ENCODE results near the gene PLAGL2. TPM values are rescaled to one million over a fixed set of nuclear protein-coding genes. Genes with fewer than 3 reads are reported as not detected.
"Not testable (repeated sequence)": the region's sequence is repeated elsewhere in the genome, so short reads cannot be mapped to it uniquely, and the experiment has no call there.

PLAGL2 gene
- total RNA-seq, 2 experiments from 2014 or later = 15.6 to 16.9 TPM

- ChIA-PET POLR2A (no interaction called here), CTCF (no interaction called here)
- no peaks in the 10 kb centered on the region for H3K4me1 ChIP-seq (ENCODE audit: insufficient read depth, low read length)
- DNase-seq (no peak), ATAC-seq (ENCODE audit: poor library complexity) (no peak)
- no peaks in the 10 kb centered on the region for H3K36me3 ChIP-seq (ENCODE audit: insufficient read depth, low read length)
- H3K27me3 Mint-ChIP-seq = no peaks in the 10 kb centered on the region
- no peaks in the 10 kb centered on the region for H3K9me3 ChIP-seq (ENCODE audit: control insufficient read depth in 1 of 2, insufficient read depth in 1 of 2, low read length in 2 of 2)
- no peaks in the 10 kb centered on the region for H3K9me3 Mint-ChIP-seq
- H3K36me3 Mint-ChIP-seq (ENCODE audit: low read depth) = no peaks in the 10 kb centered on the region
- no peak overlapping the region for H3K4me3 Mint-ChIP-seq
- no peak overlapping the region for H3K4me3 ChIP-seq (ENCODE audit: low read length)
- H3K27ac ChIP-seq (ENCODE audit: low read depth in 1 of 2, low read length in 2 of 2) = no peak overlapping the region
- H3K4me1 Mint-ChIP-seq (ENCODE audit: low read depth) = no peaks in the 10 kb centered on the region
- intact Hi-C loops (cut with DNase I, micrococcal nuclease) = no loop called here
- TF ChIP-seq CTCF (IDR thresholded peaks at IDR 0.05) = no peak
- no peak overlapping the region for H3K27ac Mint-ChIP-seq
- H3K27me3 ChIP-seq (ENCODE audit: control insufficient read depth in 1 of 2, insufficient read depth in 2 of 2, low read length in 2 of 2) = no peaks in the 10 kb centered on the region
These were observed 27.6 kb downstream of the PLAGL2 start for GRCh38 chr20:32179934-32180333.

- Mint-ChIP-seq H3K4me1 (ENCODE audit: low read depth) (no peaks in the 10 kb centered on the region), H3K4me3 (no peak overlapping the region), H3K36me3 (ENCODE audit: low read depth) (no peaks in the 10 kb centered on the region), H3K27ac (no peak overlapping the region), H3K27me3 (no peaks in the 10 kb centered on the region), H3K9me3 (no peaks in the 10 kb centered on the region)
- no peak for TF ChIP-seq CTCF (IDR thresholded peaks at IDR 0.05)
- H3K27ac ChIP-seq (ENCODE audit: low read depth in 1 of 2, low read length in 2 of 2) = no peak overlapping the region
- ATAC-seq (ENCODE audit: poor library complexity) = no peak
- H3K4me3 ChIP-seq (ENCODE audit: low read length) = no peak overlapping the region
- H3K27me3 ChIP-seq (ENCODE audit: control insufficient read depth in 1 of 2, insufficient read depth in 2 of 2, low read length in 2 of 2) = no peaks in the 10 kb centered on the region
- POLR2A ChIA-PET = no interaction called here
- no peaks in the 10 kb centered on the region for H3K36me3 ChIP-seq (ENCODE audit: insufficient read depth, low read length)
- no peak for DNase-seq
- H3K4me1 ChIP-seq (ENCODE audit: insufficient read depth, low read length) = no peaks in the 10 kb centered on the region
- intact Hi-C loops (cut with DNase I, micrococcal nuclease) = no loop called here
- H3K9me3 ChIP-seq (ENCODE audit: control insufficient read depth in 1 of 2, insufficient read depth in 1 of 2, low read length in 2 of 2) = no peaks in the 10 kb centered on the region
- CTCF ChIA-PET = no interaction called here
These were observed 28.0 kb downstream of the PLAGL2 start for GRCh38 chr20:32179515-32179914.

GRCh38 chr20:32177696-32178095, 29.8 kb downstream of the PLAGL2 start:
- H3K36me3 ChIP-seq (ENCODE audit: insufficient read depth, low read length); H3K4me3 ChIP-seq (ENCODE audit: low read length); H3K4me3 Mint-ChIP-seq; H3K27ac Mint-ChIP-seq; H3K9me3 ChIP-seq (ENCODE audit: control insufficient read depth in 1 of 2, insufficient read depth in 1 of 2, low read length in 2 of 2); DNase-seq; POLR2A ChIA-PET; ATAC-seq (ENCODE audit: poor library complexity); H3K27me3 Mint-ChIP-seq; H3K27ac ChIP-seq (ENCODE audit: low read depth in 1 of 2, low read length in 2 of 2); H3K27me3 ChIP-seq (ENCODE audit: control insufficient read depth in 1 of 2, insufficient read depth in 2 of 2, low read length in 2 of 2); H3K4me1 ChIP-seq (ENCODE audit: insufficient read depth, low read length); H3K4me1 Mint-ChIP-seq (ENCODE audit: low read depth); intact Hi-C loops (cut with DNase I, micrococcal nuclease); H3K9me3 Mint-ChIP-seq; CTCF ChIA-PET; H3K36me3 Mint-ChIP-seq (ENCODE audit: low read depth): not testable (repeated sequence)

GRCh38 chr20:32168184-32168910, 39.2 kb downstream of the PLAGL2 start:
- no peak for TF ChIP-seq CTCF (IDR thresholded peaks at IDR 0.05)
- H3K4me3 Mint-ChIP-seq = no peak overlapping the region
- ChIA-PET CTCF (no interaction called here), POLR2A (no interaction called here)
- no peak overlapping the region for H3K27ac Mint-ChIP-seq
- DNase-seq = no peak
- H3K9me3 Mint-ChIP-seq = no peaks in the 10 kb centered on the region
- H3K9me3 ChIP-seq (ENCODE audit: control insufficient read depth in 1 of 2, insufficient read depth in 1 of 2, low read length in 2 of 2) = no peaks in the 10 kb centered on the region
- no peak for ATAC-seq (ENCODE audit: poor library complexity)
- H3K4me3 ChIP-seq (ENCODE audit: low read length) = no peak overlapping the region
- H3K27me3 ChIP-seq (ENCODE audit: control insufficient read depth in 1 of 2, insufficient read depth in 2 of 2, low read length in 2 of 2) = no peaks in the 10 kb centered on the region
- peaks cover 28% of the 10 kb centered on the region for H3K36me3 ChIP-seq (ENCODE audit: insufficient read depth, low read length)
- intact Hi-C loops (cut with DNase I, micrococcal nuclease) = no loop called here
- H3K27ac ChIP-seq (ENCODE audit: low read depth in 1 of 2, low read length in 2 of 2) = no peak overlapping the region
- H3K4me1 Mint-ChIP-seq (ENCODE audit: low read depth) = no peaks in the 10 kb centered on the region
- no peaks in the 10 kb centered on the region for H3K4me1 ChIP-seq (ENCODE audit: insufficient read depth, low read length)
- no peaks in the 10 kb centered on the region for H3K27me3 Mint-ChIP-seq
- peaks cover 44% of the 10 kb centered on the region for H3K36me3 Mint-ChIP-seq (ENCODE audit: low read depth)

Data from CD4-positive, alpha-beta T cell (primary cell).